ENCODE measurements around the gene CEP57L1. TPM values are rescaled to one million over a fixed set of nuclear protein-coding genes. Genes with fewer than 3 reads are reported as not detected.

Gene CEP57L1
- total RNA-seq, 1 experiment from 2014 or later = 20.7 TPM

- Histone ChIP-seq H3K9me2 (ENCODE audit: insufficient read depth) (no peaks in the 10 kb centered on the region), H4K20me1 (ENCODE audit: insufficient read depth) (no peaks in the 10 kb centered on the region; the same call in 1 of the 2 replicates), H3K9ac (ENCODE audit: low read length) (no peak overlapping the region), H3K4me3 (replicated peaks in 1 of 2; ENCODE audit: low read depth in 1 of 2, low read length in 2 of 2) (no peak overlapping the region), H3K27ac (ENCODE audit: low read depth, low read length) (no peak overlapping the region), H3K4me2 (ENCODE audit: low read length) (no peak overlapping the region), H3K9me3 (ENCODE audit: control insufficient read depth in 1 of 2, insufficient read depth in 1 of 2, low read depth in 1 of 2, low read length in 2 of 2) (no peaks in the 10 kb centered on the region), H3K4me1 (ENCODE audit: control insufficient read depth in 1 of 2, insufficient read depth in 2 of 2, low read length in 2 of 2) (no peaks in the 10 kb centered on the region), H2AFZ (ENCODE audit: low read depth, low read length, poor library complexity, severe bottlenecking) (no peak overlapping the region), H3K27me3 (ENCODE audit: insufficient read depth, low read length) (no peaks in the 10 kb centered on the region), H3K79me2 (ENCODE audit: insufficient read depth, low read length) (peaks cover 26% of the 10 kb centered on the region), H3K36me3 (ENCODE audit: control insufficient read depth in 1 of 2, insufficient read depth in 2 of 2, low read length in 2 of 2) (no peaks in the 10 kb centered on the region)
- CTCF ChIA-PET = no interaction called here
- no TSS peak for BruUV-seq (replicated peaks)
- POLR2A ChIA-PET = no interaction called here
- DNase-seq (ENCODE audit: low read depth, low spot score) = no peak
- TF ChIP-seq SRF (IDR thresholded peaks at IDR 0.05; ENCODE audit: low read depth) (no peak), SIN3A (IDR thresholded peaks at IDR 0.05; ENCODE audit: low read depth) (no peak), EGR1 (IDR thresholded peaks at IDR 0.05; ENCODE audit: low read depth) (no peak), ZBTB33 (IDR thresholded peaks at IDR 0.05; ENCODE audit: extremely low read depth, insufficient replicate concordance, low read length) (no peak), EZH2phosphoT487 (IDR thresholded peaks at IDR 0.05; ENCODE audit: borderline replicate concordance) (no peak), CEBPB (IDR thresholded peaks at IDR 0.05; ENCODE audit: low read depth) (no peak), YY1 (IDR thresholded peaks at IDR 0.05; ENCODE audit: extremely low read depth, insufficient replicate concordance, low read depth, low read length) (no peak), TCF7L2 (IDR thresholded peaks at IDR 0.05; ENCODE audit: borderline replicate concordance, extremely low read depth, insufficient read depth, insufficient read length) (no peak), ELF1 (IDR thresholded peaks at IDR 0.05; ENCODE audit: borderline replicate concordance, low read depth) (no peak), POLR2A (IDR thresholded peaks at IDR 0.05; ENCODE audit: borderline replicate concordance, extremely low read depth, insufficient read depth, insufficient read length) (no peak)
- intact Hi-C loops (cut with micrococcal nuclease) = no loop called here
- RAD21 ChIA-PET (ENCODE audit: low non-redundant PET in 1 of 2, low total read pairs in 2 of 2, uncharacterized antibody in 2 of 2, unreplicated experiment in 2 of 2) = no interaction called here
- no peak for ATAC-seq
These were observed 8.6 kb downstream of the CEP57L1 start for GRCh38 chr6:109103942-109104341.

Measured in HCT116 (cell line).